Colon (tissue), 2 donors: ENCODE results near the gene KCNQ1.

Experiments used
- FAIRE-seq: peaks from 2 replicates; lab custom pipeline; 2012; peaks lifted over from hg19 to GRCh38; lab: Jason Lieb, UNC
- donor health status: control.
- donor health status: control.

Gene KCNQ1

GRCh38 chr11:2685566-2686359, 241.0 kb downstream of the KCNQ1 start:
- FAIRE-seq = no peak

- no peak for FAIRE-seq
Measured at GRCh38 chr11:2686360-2687222, 241.8 kb downstream of the KCNQ1 start.

DNA sequence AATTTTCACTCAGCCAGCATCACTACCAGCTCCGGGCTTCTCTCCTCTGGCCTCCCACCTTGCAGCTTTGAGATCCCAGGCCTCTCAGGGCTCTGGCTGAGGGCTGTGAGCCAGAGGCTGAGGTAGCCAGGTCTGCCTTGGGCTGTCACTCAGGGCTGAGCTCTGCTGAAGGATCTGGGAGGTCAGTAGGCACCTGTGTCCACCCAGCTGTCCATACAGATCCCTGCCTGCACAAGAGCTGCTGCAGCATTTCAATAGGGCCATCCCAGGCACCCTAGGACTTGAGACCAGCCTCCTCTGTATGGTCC, 242.4 kb downstream of the KCNQ1 start:
- FAIRE-seq = no peak

- FAIRE-seq = no peak
Measured at GRCh38 chr11:2687782-2688191, 243.0 kb downstream of the KCNQ1 start.

- FAIRE-seq = no peak
Measured at GRCh38 chr11:2688381-2689231, 243.8 kb downstream of the KCNQ1 start.

- no peak for FAIRE-seq
Measured at GRCh38 chr11:2689651-2690575, 245.1 kb downstream of the KCNQ1 start.

DNA sequence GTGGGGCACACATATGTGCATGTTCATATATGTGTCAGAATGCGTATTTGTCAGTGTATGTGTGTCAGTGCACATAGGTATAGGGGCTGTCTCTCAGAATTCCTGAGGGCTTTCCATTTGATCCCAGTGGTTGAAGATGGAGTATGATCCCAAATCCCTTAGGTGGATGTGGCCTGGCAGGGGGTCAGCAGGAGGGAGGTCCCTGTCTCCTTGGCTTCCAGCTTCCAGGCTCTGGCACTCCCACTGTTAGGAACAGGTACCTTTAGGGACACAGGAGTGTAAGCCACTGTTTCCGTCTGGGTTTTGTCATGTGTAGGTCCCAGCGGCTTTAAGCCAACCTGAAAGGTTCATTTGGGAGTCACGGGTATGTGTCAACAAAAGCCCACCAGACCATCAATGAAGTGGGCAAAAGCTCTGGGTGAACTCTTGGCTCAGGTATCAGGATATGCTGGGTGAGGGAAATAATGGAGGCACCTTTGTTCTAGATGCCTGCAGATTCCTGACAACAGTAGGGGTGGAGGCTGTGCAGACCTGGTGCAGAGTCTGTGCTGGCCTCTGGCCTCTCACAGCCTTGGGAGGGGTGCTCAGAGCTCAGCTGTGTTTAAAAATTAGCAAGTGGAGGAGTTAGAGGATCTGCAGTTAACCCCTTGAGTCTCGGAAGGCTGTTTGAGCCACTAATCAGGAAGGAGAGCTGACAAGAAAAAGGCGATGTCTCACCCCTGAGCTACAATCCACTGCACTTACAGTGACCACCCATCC, 246.0 kb downstream of the KCNQ1 start:
- no peak for FAIRE-seq

GRCh38 chr11:2691355-2691761, 246.6 kb downstream of the KCNQ1 start:
- no peak for FAIRE-seq

GRCh38 chr11:2691991-2692875, 247.4 kb downstream of the KCNQ1 start:
- no peak for FAIRE-seq

- FAIRE-seq = no peak
Measured at GRCh38 chr11:2693271-2694261, 248.8 kb downstream of the KCNQ1 start.

DNA sequence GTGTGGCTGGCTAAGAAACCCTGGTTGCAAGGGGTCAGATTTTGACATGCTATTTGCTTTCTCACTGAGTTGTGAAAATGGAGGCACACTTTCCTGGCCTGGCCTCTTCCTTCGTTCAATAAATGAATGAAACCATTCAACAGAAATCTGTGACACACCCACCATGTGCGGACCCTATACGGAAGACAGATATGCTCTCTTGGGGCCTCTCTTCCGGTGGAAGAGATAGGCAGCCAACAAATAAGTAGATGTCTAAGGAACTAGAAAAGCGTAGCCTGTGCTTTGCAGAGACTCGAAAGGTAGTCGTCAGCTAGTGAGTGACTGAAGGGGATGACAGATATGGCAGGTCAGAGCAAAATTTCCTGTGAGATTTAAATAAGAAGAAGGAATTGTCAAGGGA, 249.7 kb downstream of the KCNQ1 start:
- FAIRE-seq = no peak

DNA sequence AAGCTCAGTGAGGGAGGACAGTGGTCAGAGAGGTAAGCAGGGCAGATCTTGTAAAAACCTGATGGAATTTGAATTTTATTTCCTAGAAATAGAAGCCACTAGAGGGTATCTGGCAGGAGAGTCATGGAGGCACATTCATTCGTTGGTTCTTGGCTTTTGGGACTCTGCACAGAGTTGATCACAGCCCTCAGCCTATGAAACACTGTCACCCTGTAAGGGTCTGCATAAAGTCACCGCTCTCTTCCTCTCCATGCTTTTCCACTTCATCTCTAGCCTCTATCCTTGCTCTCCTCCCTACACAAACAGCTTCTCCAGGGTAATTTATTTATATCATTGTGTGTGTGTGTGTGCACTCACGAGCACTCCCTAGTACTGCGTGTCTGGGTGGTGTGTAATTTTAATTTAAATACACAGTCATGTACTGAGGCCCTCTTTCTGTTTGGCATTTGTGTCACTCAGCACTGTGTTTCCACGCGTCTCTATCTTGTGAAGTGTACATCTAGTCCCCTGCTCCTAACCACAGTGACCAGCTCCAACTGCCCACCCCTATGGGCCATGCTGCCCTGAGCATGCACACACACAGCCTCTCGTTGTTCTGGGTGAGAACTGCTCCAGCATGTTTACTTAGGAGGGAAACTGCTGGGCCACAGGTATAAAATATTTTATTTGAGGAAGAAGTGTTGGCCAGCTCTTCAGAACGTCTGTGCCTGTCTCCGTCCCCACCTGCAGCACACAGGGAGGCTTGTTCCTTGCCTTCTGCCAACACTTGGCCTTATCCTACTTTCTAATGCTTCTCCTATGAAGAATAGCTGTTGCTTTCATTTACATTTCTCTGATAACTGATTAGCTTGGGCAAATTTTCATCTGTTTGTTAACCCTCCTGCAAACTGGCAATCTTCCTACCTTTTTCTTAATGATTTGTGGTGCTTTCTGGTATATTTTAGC, 250.5 kb downstream of the KCNQ1 start:
- no peak for FAIRE-seq

DNA sequence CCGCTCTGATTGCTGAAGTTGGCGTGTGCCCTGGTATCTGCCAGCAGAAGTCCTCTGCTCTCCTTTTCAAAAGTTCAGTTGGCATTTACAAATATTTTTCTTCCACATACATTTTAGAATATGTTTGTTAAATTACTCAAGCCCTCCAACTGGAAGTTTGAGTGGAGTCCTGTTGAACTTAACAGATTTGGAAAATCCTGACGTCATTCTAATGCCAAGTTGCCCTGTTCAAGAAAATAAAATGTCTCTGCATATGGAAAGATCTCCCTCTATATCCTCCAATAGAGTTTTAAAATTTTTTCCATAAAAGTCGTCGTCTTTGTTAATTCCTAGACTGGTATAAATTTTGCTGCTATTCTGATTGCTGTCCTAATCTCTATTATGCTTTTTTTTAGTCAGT, 251.6 kb downstream of the KCNQ1 start:
- FAIRE-seq = no peak

- no peak for FAIRE-seq
Measured at GRCh38 chr11:2697866-2698265, 253.1 kb downstream of the KCNQ1 start.

- no peak for FAIRE-seq
Measured at GRCh38 chr11:2698386-2699184, 253.8 kb downstream of the KCNQ1 start.

DNA sequence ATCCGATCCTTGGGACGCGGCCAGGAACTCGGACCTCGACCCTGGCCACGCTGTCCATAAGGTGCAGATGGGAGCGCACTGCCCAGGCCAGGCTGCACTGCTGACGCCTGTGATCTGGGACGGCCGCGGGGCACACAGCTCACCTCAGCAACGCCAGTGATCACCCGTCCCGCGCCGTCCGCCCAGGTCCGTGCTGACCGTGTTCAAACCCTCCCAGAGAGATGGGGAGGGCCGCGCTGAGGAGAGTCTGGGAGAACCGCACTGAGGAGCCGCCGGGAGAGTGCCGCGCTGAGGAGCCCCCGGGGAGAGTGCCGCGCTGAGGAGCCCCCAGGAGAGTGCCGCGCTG, 254.3 kb downstream of the KCNQ1 start:
- FAIRE-seq = no peak
